HG03103 (cell line): ENCODE data around the gene RXYLT1.

ENCODE experiments used
- ATAC-seq: cut with Tn5 transposase; IDR thresholded peaks from one replicate; pipeline ENCODE4 v1.9.1; 2021; ENCODE audit warnings: low read depth; ENCODE audit not compliant: unreplicated experiment

RXYLT1 gene

GRCh38 chr12:63802012-63802608 lies 22.4 kb downstream of the RXYLT1 start:
- no peak for ATAC-seq

GRCh38 chr12:63804746-63805145 lies 25.0 kb downstream of the RXYLT1 start:
- no peak for ATAC-seq

- ATAC-seq = no peak
Observed at GRCh38 chr12:63805704-63806672, 26.3 kb downstream of the RXYLT1 start.

GRCh38 chr12:63808631-63809030 lies 28.9 kb downstream of the RXYLT1 start:
- no peak for ATAC-seq

GRCh38 chr12:63809566-63809965 lies 29.9 kb downstream of the RXYLT1 start:
- ATAC-seq = no peak

GRCh38 chr12:63811334-63811733 lies 31.6 kb downstream of the RXYLT1 start:
- ATAC-seq = no peak

GRCh38 chr12:63811755-63812154 lies 32.0 kb downstream of the RXYLT1 start:
- ATAC-seq = no peak

GRCh38 chr12:63814146-63814772 lies 34.5 kb downstream of the RXYLT1 start:
- ATAC-seq = peak; percentile 23

- ATAC-seq = no peak
Observed at GRCh38 chr12:63815482-63815852, 35.8 kb downstream of the RXYLT1 start.

GRCh38 chr12:63816031-63816430 lies 36.3 kb downstream of the RXYLT1 start:
- no peak for ATAC-seq

- ATAC-seq = no peak
Observed at GRCh38 chr12:63820427-63820826, 40.7 kb downstream of the RXYLT1 start.

- ATAC-seq = no peak
Observed at GRCh38 chr12:63821781-63822251, 42.1 kb downstream of the RXYLT1 start.

- no peak for ATAC-seq
Observed at GRCh38 chr12:63822352-63822751, 42.6 kb downstream of the RXYLT1 start.

- ATAC-seq = no peak
Observed at GRCh38 chr12:63823040-63823439, 43.3 kb downstream of the RXYLT1 start.

- peak; percentile 70 for ATAC-seq
Observed at GRCh38 chr12:63826006-63826585, 46.4 kb downstream of the RXYLT1 start.

GRCh38 chr12:63828867-63829266 lies 49.2 kb downstream of the RXYLT1 start:
- ATAC-seq = no peak

- no peak for ATAC-seq
Observed at GRCh38 chr12:63836046-63836445, 56.3 kb downstream of the RXYLT1 start.

GRCh38 chr12:63836936-63837335 lies 57.2 kb downstream of the RXYLT1 start:
- ATAC-seq = no peak

GRCh38 chr12:63838411-63838810 lies 58.7 kb downstream of the RXYLT1 start:
- ATAC-seq = no peak

GRCh38 chr12:63841011-63841410 lies 61.3 kb downstream of the RXYLT1 start:
- no peak for ATAC-seq

- no peak for ATAC-seq
Observed at GRCh38 chr12:63841571-63841970, 61.9 kb downstream of the RXYLT1 start.
